ENCODE results near the gene ZDHHC8.

- no peak for TF ChIP-seq POLR2A (IDR thresholded peaks at IDR 0.05; ENCODE audit: borderline replicate concordance, extremely low read depth, insufficient read depth, insufficient read length)
- TF ChIP-seq CTCF (IDR thresholded peaks at IDR 0.05 in 2 of 3, conservative IDR thresholded peaks at IDR 0.05 in 1 of 3; ENCODE audit: borderline replicate concordance in 1 of 3, insufficient read depth in 1 of 3, low read depth in 2 of 3, low read length in 2 of 3) = no peak
- TF ChIP-seq SIN3A (IDR thresholded peaks at IDR 0.05; ENCODE audit: low read depth) = no peak
- TF ChIP-seq, protein P1, sequence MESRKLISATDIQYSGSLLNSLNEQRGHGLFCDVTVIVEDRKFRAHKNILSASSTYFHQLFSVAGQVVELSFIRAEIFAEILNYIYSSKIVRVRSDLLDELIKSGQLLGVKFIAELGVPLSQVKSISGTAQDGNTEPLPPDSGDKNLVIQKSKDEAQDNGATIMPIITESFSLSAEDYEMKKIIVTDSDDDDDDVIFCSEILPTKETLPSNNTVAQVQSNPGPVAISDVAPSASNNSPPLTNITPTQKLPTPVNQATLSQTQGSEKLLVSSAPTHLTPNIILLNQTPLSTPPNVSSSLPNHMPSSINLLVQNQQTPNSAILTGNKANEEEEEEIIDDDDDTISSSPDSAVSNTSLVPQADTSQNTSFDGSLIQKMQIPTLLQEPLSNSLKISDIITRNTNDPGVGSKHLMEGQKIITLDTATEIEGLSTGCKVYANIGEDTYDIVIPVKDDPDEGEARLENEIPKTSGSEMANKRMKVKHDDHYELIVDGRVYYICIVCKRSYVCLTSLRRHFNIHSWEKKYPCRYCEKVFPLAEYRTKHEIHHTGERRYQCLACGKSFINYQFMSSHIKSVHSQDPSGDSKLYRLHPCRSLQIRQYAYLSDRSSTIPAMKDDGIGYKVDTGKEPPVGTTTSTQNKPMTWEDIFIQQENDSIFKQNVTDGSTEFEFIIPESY (IDR thresholded peaks at IDR 0.05; ENCODE audit: extremely low read depth, insufficient replicate concordance, low read length) = no peak
- TF ChIP-seq REST (IDR thresholded peaks at IDR 0.05; ENCODE audit: low read depth) = no peak
- TF ChIP-seq, protein P2, sequence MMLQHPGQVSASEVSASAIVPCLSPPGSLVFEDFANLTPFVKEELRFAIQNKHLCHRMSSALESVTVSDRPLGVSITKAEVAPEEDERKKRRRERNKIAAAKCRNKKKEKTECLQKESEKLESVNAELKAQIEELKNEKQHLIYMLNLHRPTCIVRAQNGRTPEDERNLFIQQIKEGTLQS (IDR thresholded peaks at IDR 0.05) = no peak
- no peak for TF ChIP-seq CEBPB (IDR thresholded peaks at IDR 0.05; ENCODE audit: low read depth)
- TF ChIP-seq EZH2 (IDR thresholded peaks at IDR 0.05) = no peak
- no peak for TF ChIP-seq RAD21 (IDR thresholded peaks at IDR 0.05; ENCODE audit: low read depth)
- no peak for TF ChIP-seq SP1 (IDR thresholded peaks at IDR 0.05; ENCODE audit: low read depth)
- no peak for TF ChIP-seq FOSL1 (IDR thresholded peaks at IDR 0.05; ENCODE audit: low read depth)
Measured at GRCh38 chr22:20083157-20083890, 48.3 kb upstream of the ZDHHC8 start.

All from HCT116 (cell line).